H1 (cell line): Measurements from ENCODE around the gene CNGB1. TPM values are rescaled to one million over a fixed set of nuclear protein-coding genes. Genes with fewer than 3 reads are reported as not detected.

Experiments
- CBX5 ChIP-seq: fragments of 300-800, 300-1000 bp; sonication (generic); IDR thresholded peaks from 2 replicates; pipeline ENCODE4 v1.7.1; 2016; ENCODE audit warnings: antibody characterized with exemption, low read length, low read depth
- POU5F1 ChIP-seq: IDR thresholded peaks from 2 replicates; pipeline ENCODE4 v1.6.1; 2011; ENCODE audit warnings: low read depth, mild to moderate bottlenecking, low read length, moderate library complexity
- SP4 ChIP-seq: IDR thresholded peaks from 2 replicates; pipeline ENCODE4 v1.6.1; 2012; ENCODE audit warnings: low read length, inconsistent platforms
- polyA plus RNA-seq, 7 experiments: library from polyadenylated mRNA; depleted of rRNA in 3 of 7; stranded (reverse) in 5 of 7; unstranded in 2 of 7; fragments of >200 nt in 5 of 7; fragments of 200-250 nt in 2 of 7; gene quantifications; 1 replicate in 5 of 7; 2 replicates in 1 of 7; 4 replicates in 1 of 7; pipeline versions ENCODE4 v1.2.1 to v1.2.3, GENCODE V29; 2011 to 2013; ENCODE audit warnings: missing spikeins in 2 of 7, mixed read lengths in 2 of 7
- total RNA-seq: library from RNA; stranded (reverse); fragmentation: NEBNext Ultra II Directional; extraction: Animal tissue kit (Norgen Biotek cat#: 25700); gene quantifications from 2 replicates; pipeline ENCODE4 v1.2.1, GENCODE V29; 2021
- TF ChIP-seq, protein P1 (sequence below), 3 experiments: IDR thresholded peaks; 1 replicate in 2 of 3; 2 replicates in 1 of 3; pipeline versions ENCODE4 v1.5.1 to v1.6.1; 2011; ENCODE audit warnings: low read length in 3 of 3, mild to moderate bottlenecking in 3 of 3, inconsistent platforms in 2 of 3, low read depth in 1 of 3, moderate library complexity in 1 of 3; ENCODE audit not compliant: insufficient read depth in 1 of 3; ENCODE audit errors: control extremely low read depth in 1 of 3

CNGB1 gene
- total and polyA plus RNA-seq, 2 of the 8 experiments (the other 6 are each of a cell fraction or from before 2014, with no cell fraction given) = not detected

DNA sequence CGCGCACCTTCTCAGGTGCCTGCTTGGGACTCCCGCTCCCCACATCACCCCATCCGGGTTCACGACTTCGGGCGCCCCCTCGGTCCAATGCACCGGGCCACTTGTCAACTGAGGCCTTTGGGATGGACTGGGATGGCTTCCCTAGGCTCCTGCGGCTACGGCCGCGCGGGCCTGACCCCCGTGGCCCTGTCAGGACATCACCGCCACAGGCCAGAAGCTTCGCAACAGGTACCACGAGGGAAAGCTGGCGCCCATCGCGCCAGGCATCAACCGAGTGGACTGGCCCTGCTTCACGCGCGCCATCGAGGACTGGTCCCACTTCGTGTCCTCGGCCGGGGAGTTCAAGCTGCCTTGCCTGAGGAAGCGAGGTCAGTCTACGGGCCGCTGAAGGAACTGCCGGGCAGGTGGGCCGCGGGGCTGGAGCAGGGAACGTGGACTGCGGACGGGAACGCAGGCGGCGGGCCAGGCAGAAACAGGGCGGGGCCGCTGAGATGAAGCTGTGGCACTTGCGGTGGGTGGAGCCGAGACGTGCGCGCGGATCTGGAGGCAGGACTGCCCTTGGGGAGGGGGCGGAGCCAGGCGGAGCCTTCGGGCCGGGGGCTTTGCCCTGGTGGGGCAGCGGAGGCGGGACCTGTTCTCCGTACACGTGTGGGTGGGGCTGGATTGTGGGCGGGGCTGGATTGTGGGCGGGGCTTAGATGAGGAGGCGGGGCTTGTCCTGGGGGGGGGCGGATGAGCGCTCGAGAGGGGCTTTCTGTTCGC, 13.7 kb upstream of the CNGB1 start (continued):
- TF ChIP-seq POU5F1 (no peak), CBX5 (no peak), SP4 (no peak)
- TF ChIP-seq, protein P1, sequence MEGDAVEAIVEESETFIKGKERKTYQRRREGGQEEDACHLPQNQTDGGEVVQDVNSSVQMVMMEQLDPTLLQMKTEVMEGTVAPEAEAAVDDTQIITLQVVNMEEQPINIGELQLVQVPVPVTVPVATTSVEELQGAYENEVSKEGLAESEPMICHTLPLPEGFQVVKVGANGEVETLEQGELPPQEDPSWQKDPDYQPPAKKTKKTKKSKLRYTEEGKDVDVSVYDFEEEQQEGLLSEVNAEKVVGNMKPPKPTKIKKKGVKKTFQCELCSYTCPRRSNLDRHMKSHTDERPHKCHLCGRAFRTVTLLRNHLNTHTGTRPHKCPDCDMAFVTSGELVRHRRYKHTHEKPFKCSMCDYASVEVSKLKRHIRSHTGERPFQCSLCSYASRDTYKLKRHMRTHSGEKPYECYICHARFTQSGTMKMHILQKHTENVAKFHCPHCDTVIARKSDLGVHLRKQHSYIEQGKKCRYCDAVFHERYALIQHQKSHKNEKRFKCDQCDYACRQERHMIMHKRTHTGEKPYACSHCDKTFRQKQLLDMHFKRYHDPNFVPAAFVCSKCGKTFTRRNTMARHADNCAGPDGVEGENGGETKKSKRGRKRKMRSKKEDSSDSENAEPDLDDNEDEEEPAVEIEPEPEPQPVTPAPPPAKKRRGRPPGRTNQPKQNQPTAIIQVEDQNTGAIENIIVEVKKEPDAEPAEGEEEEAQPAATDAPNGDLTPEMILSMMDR (IDR thresholded peaks at IDR 0.05; ENCODE audit: control extremely low read depth in 1 of 3, insufficient read depth in 1 of 3, low read depth in 1 of 3, low read length in 3 of 3) = no peak
